Right atrium auricular region (tissue), 2 donors: Measurements from ENCODE around the gene ZFP28. TPM values are rescaled to one million over a fixed set of nuclear protein-coding genes. Genes with fewer than 3 reads are reported as not detected.

Experiments used
- DNase-seq: peaks from one replicate; pipeline ENCODE4 v3.0.0-alpha.2; 2019; ENCODE audit warnings: low spot score
- H3K27ac ChIP-seq, 2 donors: fragments of 200-600 bp; sonication (generic); 1 replicate in 1 of 2; 2 replicates in 1 of 2; pipeline ENCODE4 v1.5.1; 2016 to 2019
- H3K27me3 ChIP-seq, 2 donors: fragments of 200-600 bp; sonication (generic); one replicate each; pipeline versions ENCODE4 v1.5.1 to v1.6.0; 2017 to 2019
- H3K36me3 ChIP-seq: fragments of 200-600 bp; sonication (generic); one replicate; pipeline ENCODE4 v1.5.1; 2016
- H3K4me1 ChIP-seq, 2 donors: fragments of 200-600 bp; sonication (generic); one replicate each; pipeline versions ENCODE4 v1.5.1 to v1.6.0; 2017 to 2019
- H3K4me3 ChIP-seq, 2 donors: fragments of 200-600 bp; sonication (generic); 1 replicate in 1 of 2; 2 replicates in 1 of 2; pipeline ENCODE4 v1.5.1; 2017 to 2019; ENCODE audit warnings: mild to moderate bottlenecking in 1 of 2, moderate library complexity in 1 of 2
- H3K9me3 ChIP-seq, 2 donors: fragments of 200-600 bp; sonication (generic); one replicate each; pipeline ENCODE4 v1.5.1; 2019
- CTCF ChIP-seq, 2 donors: fragments of 200-600 bp; sonication (generic); IDR thresholded peaks; one replicate each; pipeline ENCODE4 v1.5.1; 2019; ENCODE audit warnings: antibody characterized with exemption in 2 of 2
- total RNA-seq, 2 donors: library from RNA; depleted of rRNA; stranded (reverse); fragments of >200 nt; gene quantifications; one replicate each; pipeline ENCODE4 v1.1.0, GENCODE V29; 2016

ZFP28 gene
- total RNA-seq, 2 donors from 2014 or later = 4.0 to 4.6 TPM

- peaks cover 0 to 19% of the 10 kb centered on the region in 2 donors for H3K4me1 ChIP-seq
- peaks cover 4% of the 10 kb centered on the region for H3K36me3 ChIP-seq
- no peak for DNase-seq
- H3K27ac ChIP-seq = peak overlapping the region; percentile 5 to 7
- no peaks in the 10 kb centered on the region for H3K27me3 ChIP-seq
- H3K4me3 ChIP-seq = no peak overlapping the region
- no peaks in the 10 kb centered on the region for H3K9me3 ChIP-seq
- no peak for TF ChIP-seq CTCF (IDR thresholded peaks at IDR 0.05)
Measured at GRCh38 chr19:56596676-56597075, 57.9 kb downstream of the ZFP28 start.

GRCh38 chr19:56597696-56598095 is 58.9 kb downstream of the ZFP28 start:
- no peak for DNase-seq
- Histone ChIP-seq H3K9me3 (no peaks in the 10 kb centered on the region), H3K36me3 (peaks cover 8% of the 10 kb centered on the region), H3K27ac (no peak overlapping the region), H3K4me3 (no peak overlapping the region), H3K4me1 (peaks cover 0 to 19% of the 10 kb centered on the region in 2 donors), H3K27me3 (no peaks in the 10 kb centered on the region)
- TF ChIP-seq CTCF (IDR thresholded peaks at IDR 0.05) = no peak

- DNase-seq = no peak
- Histone ChIP-seq H3K27me3 (no peaks in the 10 kb centered on the region), H3K27ac (no peak overlapping the region), H3K4me3 (no peak overlapping the region), H3K4me1 (peaks cover 0 to 11% of the 10 kb centered on the region in 2 donors), H3K9me3 (peaks cover 0 to 19% of the 10 kb centered on the region in 2 donors), H3K36me3 (peaks cover 24% of the 10 kb centered on the region)
- no peak for TF ChIP-seq CTCF (IDR thresholded peaks at IDR 0.05)
Measured at GRCh38 chr19:56601375-56601774, 62.6 kb downstream of the ZFP28 start.

GRCh38 chr19:56603829-56604228 is 65.1 kb downstream of the ZFP28 start:
- no peak for TF ChIP-seq CTCF (IDR thresholded peaks at IDR 0.05)
- Histone ChIP-seq H3K27ac (no peak overlapping the region), H3K27me3 (no peaks in the 10 kb centered on the region), H3K9me3 (peaks cover 0 to 25% of the 10 kb centered on the region in 2 donors), H3K4me3 (no peak overlapping the region), H3K4me1 (peaks cover 0 to 5% of the 10 kb centered on the region in 2 donors), H3K36me3 (peaks cover 24% of the 10 kb centered on the region)
- no peak for DNase-seq

Other genes starting within 250 kb of the ZFP28 start
- 1 to 10 TPM; 3.0 to 9.5 TPM for gene ZSCAN5A, start 224.1 kb upstream of the ZFP28 start, total RNA-seq
- 1 to 10 TPM; 3.9 to 6.2 TPM for gene ZNF582, start 145.4 kb upstream of the ZFP28 start, total RNA-seq
- gene ZNF583, start 134.6 kb upstream of the ZFP28 start, total RNA-seq = 1 to 10 TPM; 2.3 to 6.4 TPM
- 1 to 10 TPM; 3.5 to 5.3 TPM for gene ZNF667, start 61.6 kb upstream of the ZFP28 start, total RNA-seq
- gene ZNF471, start 31.1 kb upstream of the ZFP28 start, total RNA-seq = 1 to 10 TPM; 2.1 to 2.3 TPM
- 1 to 10 TPM; 1.9 to 2.5 TPM for gene ZNF470, start 28.5 kb downstream of the ZFP28 start, total RNA-seq
- gene ZNF71, start 56.4 kb downstream of the ZFP28 start, total RNA-seq = 1 to 10 TPM; 6.9 to 9.8 TPM
- gene SMIM17, start 104.2 kb downstream of the ZFP28 start, total RNA-seq = not detected
- 10 to 100 TPM in 1 of 2 donors, 1 to 10 TPM in 1; 6.5 to 12.8 TPM for gene ZNF835, start 132.8 kb downstream of the ZFP28 start, total RNA-seq